Measurements from ENCODE around the gene PLA1A.

Gene PLA1A

DNA sequence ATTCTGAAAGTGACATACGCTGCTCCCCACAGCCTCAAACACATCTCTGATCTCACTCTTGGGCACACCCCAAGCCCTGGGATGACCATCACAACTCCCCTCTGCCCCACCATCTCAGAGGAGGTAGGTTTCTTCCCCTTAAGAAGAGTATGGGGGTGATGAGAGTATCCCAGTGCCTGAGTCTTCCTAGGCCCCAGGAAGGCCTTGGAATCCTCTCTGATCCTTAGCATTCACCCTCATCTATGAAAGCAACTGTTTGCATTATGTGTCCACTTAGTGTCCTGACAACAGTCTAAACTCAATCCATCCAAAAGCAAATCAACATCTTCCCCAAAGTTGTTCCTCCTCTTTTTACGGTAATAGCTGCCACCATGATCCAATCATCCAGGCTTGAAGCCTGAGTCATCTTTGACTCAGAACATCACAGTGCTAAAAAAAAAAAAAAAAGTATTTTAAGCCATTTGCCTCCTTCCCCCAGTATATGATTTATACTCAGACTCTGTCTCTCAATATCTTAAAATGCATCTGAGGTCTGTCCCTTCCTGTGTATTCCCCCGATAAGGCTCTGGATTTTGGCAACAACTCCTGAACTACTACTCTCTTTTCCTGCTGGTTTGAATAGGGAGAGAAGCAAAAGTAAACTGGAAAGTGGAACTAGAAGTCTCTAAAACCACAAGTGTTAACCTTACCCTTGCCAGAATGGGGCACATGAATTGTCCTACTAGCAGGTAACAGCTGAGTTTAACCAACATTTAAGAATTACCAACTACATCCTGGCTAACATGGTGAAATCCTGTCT is 40.2 kb downstream of the PLA1A start:
- DNase-seq (ENCODE audit: low read depth): peak; percentile 88

DNA sequence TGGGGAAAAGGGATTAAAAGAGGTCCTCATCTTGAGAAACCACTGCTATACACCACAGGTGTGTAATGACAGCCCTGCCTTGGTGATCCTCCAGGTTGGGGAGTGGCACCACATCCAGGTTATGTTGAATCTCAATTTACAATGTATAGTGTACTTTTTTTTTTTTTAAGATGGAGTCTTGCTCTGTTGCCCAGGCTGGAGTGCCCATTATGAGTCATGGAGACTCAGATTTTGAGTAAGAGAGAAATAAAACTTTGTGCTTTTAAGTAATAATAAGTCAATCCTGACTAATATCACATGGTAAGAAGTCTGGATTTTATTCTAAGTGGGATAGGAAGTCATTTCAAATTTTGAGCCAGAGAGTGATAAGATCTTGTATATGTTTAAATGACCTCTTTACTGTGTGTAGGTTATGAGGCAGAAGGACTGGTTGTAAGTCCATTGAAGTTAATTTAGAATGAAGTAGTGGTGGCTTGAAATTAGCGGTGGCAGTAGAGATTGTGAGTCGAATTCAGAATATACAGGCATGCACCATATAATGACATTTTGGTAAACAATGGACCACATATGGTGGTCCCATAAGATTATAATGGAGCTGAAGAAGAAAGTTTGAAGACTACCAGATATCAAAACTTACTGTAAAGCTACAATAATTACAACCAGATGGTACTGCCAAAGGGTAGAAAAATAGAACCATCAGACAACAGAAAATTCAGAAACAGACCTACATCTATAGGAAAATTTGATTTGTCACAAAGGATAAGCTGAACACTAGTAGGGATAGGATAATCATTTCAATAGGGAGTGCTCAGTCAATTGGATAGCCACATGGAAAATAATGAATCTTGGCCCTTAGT is 42.0 kb downstream of the PLA1A start:
- no peak for DNase-seq (ENCODE audit: low read depth)

DNA sequence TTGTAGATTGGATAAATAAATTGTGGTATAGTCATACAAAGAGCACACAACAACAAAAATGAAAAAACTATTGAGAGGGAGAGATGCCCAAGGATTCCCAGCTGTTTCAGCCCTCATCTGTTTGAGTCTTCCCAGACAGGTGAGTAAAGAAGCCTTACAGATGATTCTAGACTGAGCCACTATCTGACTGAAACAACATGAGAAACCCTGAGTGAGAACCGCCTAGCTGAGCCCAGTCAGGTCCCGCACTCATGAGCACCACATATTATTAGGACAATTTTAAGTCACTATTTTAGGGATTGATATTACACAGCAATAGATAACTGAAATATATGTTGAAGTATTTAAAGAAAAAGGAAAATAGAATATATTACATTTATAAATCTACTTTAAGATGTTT is 43.7 kb downstream of the PLA1A start:
- no peak for DNase-seq (ENCODE audit: low read depth)

DNA sequence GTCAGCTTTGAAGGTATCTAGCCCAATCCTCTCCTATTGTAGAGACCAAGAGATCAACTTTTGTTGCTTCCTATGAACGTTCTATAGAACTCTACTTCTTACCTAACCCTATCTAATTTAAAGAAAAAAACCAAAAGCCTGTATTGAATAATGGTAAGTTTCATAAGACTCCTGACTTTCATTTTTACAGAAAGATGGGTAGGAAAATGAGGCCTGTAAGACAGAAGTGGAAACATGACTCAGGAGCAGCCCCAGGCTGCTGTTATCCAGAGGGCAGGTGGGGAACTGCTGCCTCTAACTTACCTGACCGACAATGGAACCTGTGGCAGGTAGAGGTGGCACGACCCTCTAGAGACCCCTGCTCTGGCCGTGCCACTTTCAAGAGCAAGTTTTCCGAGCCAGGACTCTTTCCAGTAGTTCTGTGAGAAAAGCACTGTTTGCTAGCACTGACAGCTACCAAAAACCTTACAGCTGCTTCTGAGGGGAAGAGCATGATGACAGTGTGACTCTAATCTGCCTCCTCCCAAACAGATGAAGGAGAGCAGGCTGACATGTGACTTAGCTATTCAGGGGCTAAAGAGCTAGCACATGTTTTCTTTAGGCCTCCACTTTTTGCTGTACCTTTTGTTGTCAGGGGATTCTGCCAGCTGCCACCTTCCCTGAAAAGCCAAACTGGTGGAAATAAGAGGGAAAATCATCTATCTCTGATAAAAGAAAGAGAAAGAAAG is 45.2 kb downstream of the PLA1A start:
- DNase-seq (ENCODE audit: low read depth): no peak

DNA sequence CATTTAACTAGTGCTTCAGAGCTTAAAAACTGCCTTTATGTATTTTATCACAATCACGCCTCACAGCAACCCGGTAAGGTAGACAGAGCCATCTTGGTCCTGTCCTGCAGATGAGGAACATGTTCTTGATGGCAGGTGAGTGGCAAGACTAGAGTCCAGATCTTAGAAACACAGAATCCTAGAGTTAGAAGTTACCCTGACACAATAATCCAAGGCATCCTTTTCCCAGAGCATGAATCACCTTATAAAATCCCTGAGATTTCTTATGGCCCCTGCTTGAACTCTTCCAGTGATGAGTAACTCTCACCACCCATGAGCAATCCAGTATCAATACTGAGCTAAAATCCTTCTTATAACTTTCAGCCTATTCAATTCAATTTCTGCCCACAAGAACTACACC is 45.8 kb downstream of the PLA1A start:
- DNase-seq (ENCODE audit: low read depth): peak; percentile 82

DNA sequence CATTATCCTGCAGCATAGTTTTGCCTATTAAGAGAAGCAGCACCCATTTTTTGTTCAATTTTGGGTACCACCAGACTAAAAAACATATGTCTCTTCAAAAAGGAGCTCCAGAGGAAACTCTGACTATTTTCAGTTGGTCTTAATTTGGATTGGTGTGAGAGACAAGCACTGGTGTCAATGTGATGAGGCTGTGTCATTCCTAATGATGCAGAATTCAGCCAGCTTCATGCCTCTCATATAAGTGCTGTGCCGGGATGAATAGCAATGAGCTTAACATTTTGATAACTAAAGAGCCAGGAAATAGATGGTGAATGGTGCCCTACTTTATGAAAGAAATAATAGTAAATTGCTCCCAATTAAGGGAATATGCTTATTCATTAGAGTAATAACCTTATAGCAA is 46.8 kb downstream of the PLA1A start:
- no peak for DNase-seq (ENCODE audit: low read depth)

DNA sequence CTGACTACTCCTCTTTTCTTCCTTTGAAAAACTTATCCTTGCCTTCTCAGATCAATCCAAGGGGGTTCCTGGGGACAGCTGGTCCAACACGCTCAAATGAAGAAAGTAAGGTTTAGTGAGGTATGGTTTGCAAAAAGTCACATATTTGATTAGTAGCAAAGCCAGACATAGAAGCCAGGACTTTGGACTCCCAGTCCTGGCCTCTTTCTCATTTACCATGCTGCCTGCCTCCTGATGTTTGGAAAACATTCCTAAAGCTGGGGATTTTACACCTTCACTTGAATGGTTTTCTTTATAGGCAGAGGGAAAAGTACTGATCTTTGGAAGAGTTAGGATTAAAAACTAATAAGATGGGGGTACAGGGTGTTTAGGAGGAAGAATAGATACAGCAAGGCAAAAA is 48.1 kb downstream of the PLA1A start:
- DNase-seq (ENCODE audit: low read depth): no peak

DNA sequence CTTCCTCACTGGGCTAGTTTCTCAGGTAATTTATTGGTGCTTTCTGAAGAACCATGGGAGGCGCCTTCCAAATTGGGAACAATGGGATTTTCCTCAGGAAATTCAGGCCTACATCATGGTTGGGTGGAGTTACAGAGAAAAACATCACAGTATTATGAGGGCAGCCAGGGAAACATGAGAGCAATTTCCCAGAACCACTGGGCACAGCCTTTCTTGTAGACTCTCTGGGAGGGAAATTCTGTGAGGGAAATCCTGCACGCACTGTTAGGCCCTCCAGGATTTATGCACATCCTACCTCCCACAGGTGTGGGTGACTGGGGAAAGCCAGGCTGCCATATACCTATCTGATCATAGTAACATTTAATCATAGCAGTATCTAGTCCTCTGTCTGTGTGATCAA is 49.5 kb downstream of the PLA1A start:
- DNase-seq (ENCODE audit: low read depth): no peak

DNA sequence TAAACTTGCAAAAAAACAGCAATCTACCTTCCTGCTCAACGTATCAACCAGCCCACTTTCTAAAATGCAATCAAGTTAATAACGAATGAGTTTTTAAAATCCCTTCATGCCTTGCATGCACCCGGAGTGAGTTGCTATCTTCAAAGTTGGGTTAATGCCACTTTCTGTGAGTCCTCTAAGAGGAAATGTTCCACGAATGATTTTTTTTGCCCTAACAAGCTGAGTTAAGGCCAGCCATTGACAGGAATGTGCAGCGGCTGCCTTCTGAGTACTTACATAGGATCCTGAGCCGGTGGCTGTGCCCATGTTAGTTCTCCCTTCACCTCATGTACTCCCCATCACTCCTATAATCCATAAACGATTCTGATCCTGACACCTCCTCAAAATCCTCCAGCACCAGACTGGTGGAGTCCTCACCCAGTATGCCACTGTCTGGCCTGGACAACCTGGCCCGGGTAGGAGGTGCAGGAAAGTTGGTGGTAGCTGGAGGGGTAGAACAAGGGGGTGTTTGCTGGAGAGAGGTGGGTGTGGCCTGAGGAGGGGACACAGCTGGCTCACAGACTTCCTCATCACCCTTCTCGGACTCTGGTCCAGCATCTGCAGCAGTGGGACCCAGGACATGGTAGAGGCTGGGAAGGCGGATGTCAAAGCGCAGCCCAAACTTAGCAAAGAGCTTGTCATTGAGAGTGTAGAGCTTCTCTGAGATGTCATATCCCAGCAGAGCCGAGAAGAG is 50.3 kb downstream of the PLA1A start:
- no peak for DNase-seq (ENCODE audit: low read depth)

DNA sequence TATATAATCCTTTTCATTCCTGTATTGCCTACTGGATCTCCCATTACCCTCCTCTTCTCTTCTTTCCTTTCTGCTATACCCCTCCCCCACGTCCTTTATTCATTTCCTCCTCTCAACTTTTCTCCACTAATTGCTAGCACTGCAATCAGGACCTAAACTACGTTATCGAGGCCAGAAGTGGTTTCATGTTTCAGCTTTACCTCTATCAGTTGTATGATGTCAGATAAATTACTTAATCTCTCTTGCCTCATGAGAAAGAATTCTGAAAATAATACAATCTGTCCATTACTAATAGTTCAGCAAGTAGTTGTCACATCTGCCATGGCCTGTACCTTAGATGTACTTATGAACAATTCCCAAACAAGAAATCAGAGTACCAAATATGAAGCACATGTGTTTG is 52.1 kb downstream of the PLA1A start:
- DNase-seq (ENCODE audit: low read depth): no peak

DNA sequence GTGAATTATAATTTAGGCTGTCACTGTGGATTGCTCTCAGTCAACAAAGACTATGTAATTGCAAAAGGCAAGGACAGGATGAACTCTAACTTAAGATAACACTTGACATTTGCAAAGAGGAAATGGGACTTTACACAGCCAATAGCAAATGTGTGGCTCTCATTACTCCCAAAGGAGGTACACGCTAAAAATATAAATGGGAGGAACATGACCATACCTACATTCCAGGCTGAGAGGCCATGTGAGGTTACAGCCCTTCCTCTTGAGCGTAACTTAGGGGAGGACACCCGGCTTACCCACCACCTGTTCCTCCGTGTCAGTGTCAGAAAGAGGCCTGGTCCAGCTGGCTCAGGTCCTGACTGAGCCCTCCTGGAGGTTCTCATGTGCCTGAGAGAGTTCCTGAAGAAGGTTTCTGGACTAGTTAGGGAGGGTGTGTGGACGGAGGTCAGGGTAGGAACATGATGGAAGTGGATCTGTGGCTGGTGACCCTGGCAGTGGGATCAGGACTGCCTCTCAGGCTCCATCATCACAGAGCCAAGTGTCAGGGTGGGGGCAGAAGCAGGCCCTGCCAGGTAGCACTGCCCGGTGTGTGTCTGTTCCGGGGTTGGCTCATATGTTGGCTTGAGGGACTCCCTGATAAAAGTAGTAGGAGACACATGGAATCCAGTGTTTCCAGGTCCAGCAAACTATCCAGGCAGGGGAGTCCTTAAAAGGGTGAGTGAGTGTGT is 54.8 kb downstream of the PLA1A start:
- no peak for DNase-seq (ENCODE audit: low read depth)

DNA sequence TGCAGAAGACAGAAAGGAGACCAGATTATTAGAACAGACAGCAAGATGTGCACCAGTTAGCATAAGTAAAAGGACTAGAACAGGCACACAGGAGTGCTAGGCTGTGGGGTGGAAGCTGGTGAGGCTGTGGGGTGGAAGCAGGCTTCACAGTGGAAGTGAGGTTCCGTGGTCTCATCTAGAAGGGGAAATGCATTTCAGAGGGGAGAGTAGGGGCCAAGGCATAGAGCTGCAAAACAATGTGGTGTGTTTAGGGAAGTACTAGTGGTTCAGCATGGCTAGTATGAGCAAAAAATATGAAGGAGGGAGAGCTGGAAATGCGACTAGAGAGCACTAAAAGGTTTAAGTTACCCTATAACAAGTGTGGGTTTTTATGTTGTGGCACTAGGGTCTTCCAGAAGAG is 56.2 kb downstream of the PLA1A start:
- DNase-seq (ENCODE audit: low read depth): no peak

DNA sequence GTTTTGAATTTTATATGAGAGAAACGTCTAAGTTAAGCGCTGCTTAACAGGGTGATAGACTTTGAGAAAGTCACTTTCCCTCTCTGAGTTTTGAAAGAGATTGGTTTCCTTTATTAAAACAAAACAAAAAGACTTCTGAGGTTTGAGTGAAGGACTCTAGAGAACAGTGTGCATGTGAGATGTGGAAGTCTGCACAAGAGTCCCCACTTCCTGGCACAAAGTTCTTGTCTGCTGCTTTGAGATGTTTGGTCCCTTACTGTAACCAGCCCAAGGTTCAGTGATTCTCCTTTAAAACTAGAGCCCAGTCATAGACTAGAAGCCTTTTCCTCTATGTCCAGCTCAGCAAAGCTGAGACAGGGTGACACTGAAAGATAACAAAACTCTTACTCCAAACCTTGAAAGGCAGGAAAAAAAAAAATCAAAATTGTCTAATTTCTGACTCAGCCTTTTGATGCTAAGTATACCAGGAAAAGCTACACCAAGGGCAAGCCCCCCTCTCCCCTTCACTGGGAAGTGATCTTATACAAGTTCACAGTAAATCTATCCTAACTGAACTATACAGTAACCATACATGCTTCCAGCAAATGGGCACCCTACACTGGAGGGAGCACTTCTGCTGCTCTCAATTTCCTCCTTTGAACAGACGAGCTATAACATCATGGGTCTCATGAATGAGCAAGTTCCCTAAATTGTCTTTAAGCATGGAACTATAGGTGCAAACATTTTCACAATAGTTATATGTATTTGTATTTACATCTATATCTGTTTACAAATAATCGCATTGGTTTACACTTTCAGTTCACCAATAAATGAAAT is 60.4 kb downstream of the PLA1A start:
- no peak for DNase-seq (ENCODE audit: low read depth)

DNA sequence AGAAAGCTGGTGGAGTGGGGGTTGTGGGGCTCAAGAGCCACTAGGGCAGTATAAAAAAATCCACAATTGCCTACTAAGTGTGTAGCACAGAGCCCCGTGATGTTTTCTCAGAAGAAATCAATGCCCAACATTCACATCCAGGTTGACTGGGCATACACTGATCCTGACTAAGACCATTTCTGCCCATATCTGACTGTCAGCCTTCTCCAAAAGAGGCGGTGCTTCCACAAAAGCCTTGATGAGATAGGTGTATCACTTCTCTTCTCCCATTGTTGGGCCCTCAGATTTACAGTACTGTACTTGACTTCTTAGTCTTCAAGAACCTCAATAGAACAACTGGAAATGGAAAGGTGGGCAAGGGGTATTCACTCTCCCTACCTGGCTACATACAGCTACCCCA is 61.3 kb downstream of the PLA1A start:
- no peak for DNase-seq (ENCODE audit: low read depth)

DNA sequence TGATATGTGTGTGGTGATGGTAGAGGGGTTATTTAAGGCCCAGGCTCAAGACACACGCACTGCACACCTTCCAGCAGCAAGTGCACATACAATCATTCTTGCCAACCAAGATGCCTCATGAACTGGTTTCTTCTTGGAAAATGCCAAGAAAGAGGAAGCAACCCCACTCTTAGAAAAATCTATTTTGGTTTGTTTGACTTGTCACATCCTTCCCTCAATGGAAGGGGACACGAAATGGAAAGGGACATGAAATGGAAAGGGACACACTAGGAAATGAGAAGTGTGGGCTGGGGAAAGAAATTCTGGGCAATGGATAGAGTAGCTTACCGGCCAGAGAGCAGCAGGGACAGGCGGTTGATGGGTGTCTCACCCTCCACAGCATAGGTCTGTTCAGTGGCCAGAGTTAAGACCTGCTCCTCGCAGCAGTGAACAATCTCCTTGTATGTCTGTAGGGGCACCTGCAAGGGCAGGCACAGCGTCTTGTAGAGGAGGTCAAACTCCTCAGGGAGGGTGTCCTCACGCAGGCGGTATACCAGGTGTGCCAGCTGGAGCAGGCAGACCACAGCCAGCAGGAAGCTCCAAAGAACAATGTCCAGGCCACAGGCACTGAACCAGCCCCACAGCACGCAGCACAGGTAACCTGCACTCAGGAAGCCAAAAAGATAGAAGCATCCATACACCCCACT is 62.1 kb downstream of the PLA1A start:
- DNase-seq (ENCODE audit: low read depth): no peak

DNA sequence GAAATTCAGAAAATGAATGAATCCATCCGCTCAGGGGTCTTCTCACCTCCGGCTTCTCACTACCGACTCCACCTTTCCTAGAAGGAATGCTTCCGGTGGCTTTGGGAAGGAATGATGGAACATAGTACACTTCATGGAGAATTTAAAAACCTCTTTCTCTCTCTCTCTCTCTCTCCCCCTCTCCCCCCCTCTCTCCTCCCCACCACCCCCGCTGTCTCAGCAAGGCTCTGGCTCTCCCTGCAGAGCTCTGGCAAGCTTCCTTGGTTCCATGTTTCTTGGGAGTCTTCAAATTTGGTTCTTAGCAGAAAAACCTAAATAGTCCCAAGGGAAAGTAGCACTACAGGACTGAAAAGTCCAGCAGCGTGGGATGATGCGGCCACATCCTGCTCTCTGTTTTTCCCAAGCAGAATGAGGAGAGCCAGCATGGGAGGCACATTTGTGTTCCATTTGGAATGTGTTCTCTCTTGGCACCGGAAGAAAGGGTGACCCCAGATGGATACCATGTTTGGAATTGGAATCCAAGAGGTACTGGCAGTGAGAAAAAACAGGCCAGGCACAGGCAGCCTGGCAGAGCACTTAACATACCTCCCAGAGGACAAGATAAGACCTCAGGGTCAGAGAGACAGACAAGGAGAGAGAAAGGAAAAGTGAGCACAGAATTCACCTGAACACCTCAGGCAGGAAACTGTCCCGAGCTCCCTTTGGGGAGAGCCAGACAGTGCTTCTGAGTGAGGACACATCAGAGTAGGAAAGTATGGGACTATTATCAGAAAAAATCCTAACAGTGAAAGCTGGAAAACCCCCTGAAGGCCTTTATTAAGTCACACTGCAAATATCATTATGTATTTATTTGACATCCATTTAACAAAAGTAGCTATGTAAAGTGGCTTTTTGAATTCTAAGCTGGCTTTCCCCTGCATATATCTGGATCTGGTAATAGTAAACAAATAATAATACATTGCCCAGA is 63.1 kb downstream of the PLA1A start, which contains the start of gene POPDC2:
TSS of gene POPDC2 (minus strand) at position 116 of the 967 bp plus-strand sequence. CDS start 166 bp downstream, outside the sequence.
- DNase-seq (ENCODE audit: low read depth): no peak

DNA sequence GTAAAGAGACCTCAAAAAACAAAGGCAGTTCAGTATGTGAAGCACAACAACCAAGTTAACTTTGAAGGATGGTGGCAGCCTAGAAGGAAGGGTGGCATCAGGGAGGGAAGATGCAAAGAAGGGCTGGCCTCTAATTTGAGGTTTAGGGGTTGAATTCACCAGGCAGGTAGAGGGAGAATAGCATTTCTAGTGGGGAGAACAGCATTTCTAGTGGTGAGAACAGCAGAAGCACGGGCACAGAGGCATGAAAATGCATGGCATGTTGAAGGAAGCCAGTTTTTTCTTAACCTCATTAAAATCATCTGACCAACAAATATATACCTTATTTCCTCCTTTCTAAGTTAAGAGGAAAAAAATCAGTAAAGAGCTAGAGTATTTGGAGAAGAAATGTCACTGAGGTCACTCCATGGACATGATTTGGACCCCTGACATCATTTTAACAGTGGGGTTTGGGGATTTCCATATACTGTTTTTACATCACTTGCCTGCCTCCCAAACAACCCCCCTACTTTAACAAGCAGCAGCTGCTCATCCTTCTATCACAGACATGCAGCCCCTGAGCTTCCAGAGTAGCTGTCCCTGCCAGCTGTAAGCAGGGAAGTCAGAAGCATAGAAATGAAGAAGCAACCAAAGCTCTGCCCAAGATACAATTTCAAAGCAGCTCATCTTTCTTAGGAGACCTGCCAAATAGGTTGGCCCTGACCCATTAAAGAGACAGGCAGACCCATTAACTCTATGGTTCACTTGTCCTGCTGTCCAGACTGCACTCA is 65.1 kb downstream of the PLA1A start:
- DNase-seq (ENCODE audit: low read depth): no peak

DNA sequence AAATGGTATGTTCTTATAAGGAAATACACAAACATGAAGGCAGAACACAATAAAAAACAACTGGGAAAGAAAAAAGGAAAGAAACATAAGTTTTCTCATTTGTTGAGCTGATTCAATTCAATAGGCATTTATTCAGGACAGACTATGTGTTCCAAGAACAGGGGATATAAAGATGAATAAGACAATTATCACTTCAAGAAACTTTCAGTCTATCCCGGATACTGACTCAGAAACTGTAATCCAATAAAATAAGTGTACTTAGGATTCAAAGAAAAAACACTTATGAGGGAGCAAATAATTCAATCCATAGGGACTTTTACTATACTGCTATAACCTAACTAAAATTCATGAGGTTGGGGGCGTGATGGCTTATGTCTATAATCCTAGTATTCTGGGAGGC is 66.2 kb downstream of the PLA1A start:
- DNase-seq (ENCODE audit: low read depth): no peak
